ENCODE measurements around the gene PKMYT1. TPM values are rescaled to one million over a fixed set of nuclear protein-coding genes. Genes with fewer than 3 reads are reported as not detected.

PKMYT1 gene
- polyA plus RNA-seq, 1 donor from 2014 or later: 2.9 TPM

- no peaks in the 10 kb centered on the region for H3K9me3 ChIP-seq (ENCODE audit: low read length)
- H3F3A ChIP-seq (ENCODE audit: insufficient read depth, low read length, poor library complexity, severe bottlenecking): no peaks in the 10 kb centered on the region
- peak overlapping the region; percentile 76 for H3K4me2 ChIP-seq (ENCODE audit: low read length)
- no peak overlapping the region for H2AFZ ChIP-seq (ENCODE audit: low read depth, low read length)
- TF ChIP-seq SMC3 (conservative IDR thresholded peaks at IDR 0.05; ENCODE audit: poor library complexity): no peak
- no peak for TF ChIP-seq TAF1 (IDR thresholded peaks at IDR 0.05; ENCODE audit: low read depth)
- no peak for TF ChIP-seq MXI1 (conservative IDR thresholded peaks at IDR 0.05; ENCODE audit: poor library complexity, severe bottlenecking)
- TF ChIP-seq POLR2AphosphoS5 (IDR thresholded peaks at IDR 0.05): no peak
- TF ChIP-seq RAD21 (conservative IDR thresholded peaks at IDR 0.05): no peak
- TF ChIP-seq CTCF (IDR thresholded peaks at IDR 0.05; ENCODE audit: poor library complexity, severe bottlenecking): no peak
- no peak for TF ChIP-seq REST (IDR thresholded peaks at IDR 0.05; ENCODE audit: borderline replicate concordance)
- TF ChIP-seq EP300 (conservative IDR thresholded peaks at IDR 0.05; ENCODE audit: poor library complexity, severe bottlenecking): no peak
- TF ChIP-seq EZH2 (IDR thresholded peaks at IDR 0.05; ENCODE audit: borderline replicate concordance, insufficient read depth, low read length, poor library complexity, severe bottlenecking): no peak
- H3K27ac ChIP-seq (ENCODE audit: low read length): no peak overlapping the region
- peak overlapping the region; percentile 98 for H3K4me3 ChIP-seq (ENCODE audit: low read length)
- H3K79me2 ChIP-seq (replicated peaks; ENCODE audit: insufficient read depth, low read length): no peaks in the 10 kb centered on the region
- peaks cover 27% of the 10 kb centered on the region for H3K27me3 ChIP-seq (ENCODE audit: insufficient read depth, low read depth, low read length)
- H3K9ac ChIP-seq (ENCODE audit: low read length): peak overlapping the region; percentile 83
- H4K20me1 ChIP-seq (ENCODE audit: insufficient read depth): no peaks in the 10 kb centered on the region
- no peaks in the 10 kb centered on the region for H3K36me3 ChIP-seq (ENCODE audit: insufficient read depth, low read length)
- H3K9me2 ChIP-seq (ENCODE audit: insufficient read depth, low read length): no peaks in the 10 kb centered on the region
Observed at GRCh38 chr16:2970563-2970962, 9.7 kb downstream of the PKMYT1 start.

GRCh38 chr16:2969545-2970521 is 10.4 kb downstream of the PKMYT1 start:
- H3K4me3 ChIP-seq (ENCODE audit: low read length): peak overlapping the region; percentile 98
- no peak overlapping the region for H2AFZ ChIP-seq (ENCODE audit: low read depth, low read length)
- H3K27ac ChIP-seq (ENCODE audit: low read length): peak overlapping the region; percentile 20
- peak overlapping the region; percentile 83 for H3K9ac ChIP-seq (ENCODE audit: low read length)
- no peaks in the 10 kb centered on the region for H3K9me3 ChIP-seq (ENCODE audit: low read length)
- H3K4me2 ChIP-seq (ENCODE audit: low read length): peak overlapping the region; percentile 76
- no peaks in the 10 kb centered on the region for H3K36me3 ChIP-seq (ENCODE audit: insufficient read depth, low read length)
- H4K20me1 ChIP-seq (ENCODE audit: insufficient read depth): no peaks in the 10 kb centered on the region
- H3K27me3 ChIP-seq (ENCODE audit: insufficient read depth, low read depth, low read length): peaks cover 34% of the 10 kb centered on the region
- peak; percentile 69 for TF ChIP-seq MXI1 (conservative IDR thresholded peaks at IDR 0.05; ENCODE audit: poor library complexity, severe bottlenecking)
- TF ChIP-seq SMC3 (conservative IDR thresholded peaks at IDR 0.05; ENCODE audit: poor library complexity): peak; percentile 16
- TF ChIP-seq TAF1 (IDR thresholded peaks at IDR 0.05; ENCODE audit: low read depth): no peak
- TF ChIP-seq EP300 (conservative IDR thresholded peaks at IDR 0.05; ENCODE audit: poor library complexity, severe bottlenecking): no peak
- peak; percentile 8 for TF ChIP-seq RAD21 (conservative IDR thresholded peaks at IDR 0.05)
- TF ChIP-seq CTCF (IDR thresholded peaks at IDR 0.05; ENCODE audit: poor library complexity, severe bottlenecking): peak; percentile 70
- TF ChIP-seq REST (IDR thresholded peaks at IDR 0.05; ENCODE audit: borderline replicate concordance): no peak
- H3F3A ChIP-seq (ENCODE audit: insufficient read depth, low read length, poor library complexity, severe bottlenecking): no peaks in the 10 kb centered on the region
- H3K79me2 ChIP-seq (replicated peaks; ENCODE audit: insufficient read depth, low read length): no peaks in the 10 kb centered on the region
- H3K9me2 ChIP-seq (ENCODE audit: insufficient read depth, low read length): no peaks in the 10 kb centered on the region
